DMS 273 treated with DMSO at 0.1 percent for 48 hours (cell line): ENCODE measurements around the gene UBTD2.

ENCODE experiments used
- DNase-seq: peaks from one replicate; lab custom pipeline; 2025; lab: John Stamatoyannopoulos, UW

The UBTD2 gene

GRCh38 chr5:172171118-172171517 lies 112.4 kb downstream of the UBTD2 start:
- DNase-seq = no peak

GRCh38 chr5:172170251-172170701 lies 113.3 kb downstream of the UBTD2 start:
- no peak for DNase-seq

- DNase-seq = no peak
Measured at GRCh38 chr5:172169216-172169615, 114.3 kb downstream of the UBTD2 start.

- DNase-seq = no peak
Measured at GRCh38 chr5:172168311-172168710, 115.3 kb downstream of the UBTD2 start.

GRCh38 chr5:172167895-172168294 lies 115.7 kb downstream of the UBTD2 start:
- DNase-seq = no peak

GRCh38 chr5:172166030-172166826 lies 117.3 kb downstream of the UBTD2 start:
- DNase-seq = no peak

- no peak for DNase-seq
Measured at GRCh38 chr5:172165465-172165864, 118.1 kb downstream of the UBTD2 start.

GRCh38 chr5:172164769-172165212 lies 118.8 kb downstream of the UBTD2 start:
- DNase-seq = no peak

- no peak for DNase-seq
Measured at GRCh38 chr5:172163346-172163745, 120.2 kb downstream of the UBTD2 start.

GRCh38 chr5:172162987-172163343 lies 120.6 kb downstream of the UBTD2 start:
- DNase-seq = no peak

- no peak for DNase-seq
Measured at GRCh38 chr5:172162323-172162986, 121.1 kb downstream of the UBTD2 start.

GRCh38 chr5:172160506-172160905 lies 123.1 kb downstream of the UBTD2 start:
- DNase-seq = no peak
